ENCODE measurements around the gene COPG1.
"Not testable (repeated sequence)": the region's sequence is repeated elsewhere in the genome, so short reads cannot be mapped to it uniquely, and the experiment has no call there.

The COPG1 gene

GRCh38 chr3:129245141-129245540 lies 4.3 kb upstream of the COPG1 start:
- peak; percentile 45 for DNase-seq (ENCODE audit: low spot score)

- peak; percentile 91 for DNase-seq (ENCODE audit: low spot score)
Observed at GRCh38 chr3:129245641-129246306, 3.6 kb upstream of the COPG1 start.

- no peak for DNase-seq (ENCODE audit: low spot score)
Observed at GRCh38 chr3:129246636-129247035, 2.8 kb upstream of the COPG1 start.

DNA sequence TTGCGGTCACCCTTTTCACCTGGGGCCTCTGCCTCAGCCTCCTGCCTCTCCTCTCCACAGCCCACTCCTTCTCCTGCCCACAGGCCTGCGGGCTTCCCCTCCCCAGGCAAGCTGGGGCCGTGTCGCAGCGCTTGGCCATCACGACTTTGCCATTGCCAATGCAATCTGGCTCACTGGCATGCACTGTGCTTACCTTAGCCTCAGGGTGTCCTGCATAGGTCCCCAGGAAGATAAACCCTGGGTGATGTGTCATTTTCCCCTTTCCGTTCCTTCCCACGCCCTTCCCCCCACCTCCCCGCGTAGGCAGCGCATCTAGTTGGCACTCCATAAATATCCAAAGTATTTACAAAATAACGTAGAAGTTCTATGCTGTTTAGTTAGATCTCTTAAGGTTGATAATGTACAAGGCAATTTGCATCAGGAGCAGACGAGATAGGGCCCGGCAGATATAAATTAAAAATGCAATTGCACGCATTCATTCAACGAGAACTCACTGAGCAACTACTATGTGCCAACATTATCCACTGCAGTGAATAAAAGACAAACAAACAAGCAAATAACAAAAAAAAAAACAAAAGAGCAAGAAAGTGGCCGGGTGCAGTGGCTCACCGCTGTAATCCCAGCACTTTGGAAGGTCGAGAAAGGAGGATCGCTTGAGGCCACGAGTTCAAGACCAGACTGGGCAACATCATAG lies 973 bp upstream of the COPG1 start:
- DNase-seq (ENCODE audit: low spot score) = no peak

DNA sequence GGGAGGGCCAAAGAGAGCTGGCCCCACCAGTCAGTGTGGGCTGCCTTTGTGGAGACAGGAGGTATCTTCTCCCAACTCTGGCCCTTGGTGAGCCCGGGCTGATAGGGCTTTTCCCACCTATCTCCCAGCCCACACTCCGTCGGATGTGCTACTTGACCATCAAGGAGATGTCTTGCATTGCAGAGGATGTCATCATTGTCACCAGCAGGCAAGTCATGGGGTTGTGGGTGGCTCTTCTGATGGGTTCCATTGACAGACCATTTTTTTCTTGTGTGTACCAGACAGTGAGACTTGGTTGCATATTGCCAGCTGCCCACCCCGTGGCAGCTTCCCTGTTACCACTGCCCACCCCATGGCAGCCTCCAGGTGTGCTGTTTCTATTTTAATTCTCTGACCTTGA lies 3.3 kb downstream of the COPG1 start:
- DNase-seq (ENCODE audit: low spot score) = no peak

DNA sequence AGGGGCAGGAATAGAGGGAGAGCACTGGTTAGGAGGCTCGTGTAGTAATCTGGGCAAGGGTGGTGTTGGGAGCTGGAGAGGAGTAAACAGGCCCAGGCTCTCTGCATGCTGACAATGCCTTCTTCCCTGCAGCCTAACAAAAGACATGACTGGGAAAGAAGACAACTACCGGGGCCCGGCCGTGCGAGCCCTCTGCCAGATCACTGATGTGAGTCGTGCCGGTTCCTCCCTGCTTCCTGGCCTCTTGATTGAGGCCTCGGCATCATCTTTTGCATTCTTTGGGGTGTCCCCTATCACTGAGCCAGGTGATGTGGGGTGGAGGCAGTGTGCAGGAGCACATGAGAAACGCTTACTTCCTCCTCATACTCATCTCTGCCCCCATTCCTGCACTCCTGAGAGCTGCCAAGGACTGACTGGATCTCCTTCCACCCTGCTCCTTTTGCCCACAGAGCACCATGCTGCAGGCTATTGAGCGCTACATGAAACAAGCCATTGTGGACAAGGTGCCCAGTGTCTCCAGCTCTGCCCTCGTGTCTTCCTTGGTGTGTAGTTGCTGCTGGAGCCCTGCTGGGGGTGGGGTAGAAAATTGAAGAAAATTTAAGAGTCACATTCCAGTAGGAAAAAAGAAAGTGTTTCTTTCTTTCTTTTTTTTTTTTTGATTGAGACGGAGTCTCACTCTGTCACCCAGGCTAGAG lies 5.3 kb downstream of the COPG1 start:
- no peak for DNase-seq (ENCODE audit: low spot score)

GRCh38 chr3:129256270-129256669 lies 6.9 kb downstream of the COPG1 start:
- no peak for DNase-seq (ENCODE audit: low spot score)

DNA sequence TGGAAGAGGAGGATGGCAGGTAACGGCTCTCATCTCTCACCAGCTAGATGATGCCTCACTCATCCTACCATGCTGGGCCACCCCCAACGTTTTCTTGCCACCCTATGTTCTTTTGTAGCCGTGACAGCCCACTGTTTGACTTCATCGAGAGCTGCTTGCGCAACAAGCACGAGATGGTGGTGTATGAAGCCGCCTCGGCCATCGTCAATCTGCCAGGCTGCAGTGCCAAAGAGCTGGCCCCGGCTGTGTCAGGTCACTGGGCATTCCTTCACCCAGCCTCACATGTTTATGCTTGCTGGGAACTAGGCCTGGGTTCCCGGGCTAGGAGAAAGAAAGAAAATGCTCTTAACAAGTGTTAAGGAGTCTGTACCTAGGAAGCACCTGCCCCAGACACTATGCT lies 8.2 kb downstream of the COPG1 start:
- DNase-seq (ENCODE audit: low spot score) = no peak

GRCh38 chr3:129259612-129260477 lies 10.4 kb downstream of the COPG1 start:
- DNase-seq (ENCODE audit: low spot score) = no peak

DNA sequence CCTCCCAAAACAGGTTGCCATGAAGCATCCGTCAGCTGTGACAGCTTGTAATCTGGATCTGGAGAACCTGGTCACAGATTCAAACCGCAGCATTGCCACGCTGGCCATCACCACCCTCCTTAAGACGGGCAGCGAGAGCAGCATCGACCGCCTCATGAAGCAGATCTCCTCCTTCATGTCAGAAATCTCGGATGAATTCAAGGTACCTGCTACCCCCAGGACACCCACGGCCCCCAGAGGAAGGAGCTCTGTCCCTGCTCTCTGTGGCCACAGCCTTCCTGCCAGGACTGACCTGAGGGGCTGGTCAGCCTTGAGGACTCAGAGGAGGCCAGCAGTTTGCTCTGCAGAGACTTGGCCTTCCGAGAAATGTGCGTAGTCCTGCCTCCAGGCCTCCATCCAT lies 11.2 kb downstream of the COPG1 start:
- no peak for DNase-seq (ENCODE audit: low spot score)

GRCh38 chr3:129261894-129262293 lies 12.5 kb downstream of the COPG1 start:
- no peak for DNase-seq (ENCODE audit: low spot score)

- no peak for DNase-seq (ENCODE audit: low spot score)
Observed at GRCh38 chr3:129263161-129263910, 13.9 kb downstream of the COPG1 start.

DNA sequence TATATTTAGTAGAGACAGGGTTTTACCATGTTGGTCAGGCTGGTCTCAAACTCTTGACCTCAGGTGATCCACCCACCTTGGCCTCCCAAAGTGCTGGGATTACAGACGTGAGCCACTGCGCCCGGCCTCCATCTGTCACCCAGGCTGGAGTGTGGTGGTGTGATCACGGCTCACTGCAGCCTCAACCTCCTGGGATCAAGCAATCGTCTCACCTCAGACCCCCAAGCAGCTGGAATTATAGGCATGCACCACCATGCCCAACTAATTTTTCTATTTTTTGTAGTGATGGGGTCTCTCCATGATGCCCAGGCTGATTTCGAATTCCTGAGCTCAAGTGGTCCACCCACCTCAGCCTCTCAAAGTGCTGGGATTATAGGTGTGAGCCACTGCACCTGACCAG lies 15.6 kb downstream of the COPG1 start:
- not testable (repeated sequence) for DNase-seq (ENCODE audit: low spot score)

DNA sequence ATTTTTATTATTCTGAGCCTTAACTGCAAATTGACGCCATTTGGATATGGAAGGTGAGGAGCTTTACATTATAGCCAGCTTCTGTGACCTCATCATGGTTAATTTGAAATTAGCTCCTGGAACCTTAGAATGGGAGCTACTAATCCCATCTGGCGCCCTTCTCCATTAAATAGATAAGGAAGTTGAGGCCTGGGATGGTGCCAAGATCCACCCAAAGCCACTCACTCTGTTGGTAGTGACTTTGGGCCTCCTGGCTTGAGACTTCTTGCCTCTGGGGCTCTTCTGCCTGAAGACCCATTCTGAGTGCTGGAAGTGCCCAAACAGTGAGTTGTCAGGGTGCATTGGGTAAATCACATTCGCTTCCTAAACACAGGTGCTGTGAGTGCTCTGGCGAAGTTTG lies 17.2 kb downstream of the COPG1 start:
- no peak for DNase-seq (ENCODE audit: low spot score)

DNA sequence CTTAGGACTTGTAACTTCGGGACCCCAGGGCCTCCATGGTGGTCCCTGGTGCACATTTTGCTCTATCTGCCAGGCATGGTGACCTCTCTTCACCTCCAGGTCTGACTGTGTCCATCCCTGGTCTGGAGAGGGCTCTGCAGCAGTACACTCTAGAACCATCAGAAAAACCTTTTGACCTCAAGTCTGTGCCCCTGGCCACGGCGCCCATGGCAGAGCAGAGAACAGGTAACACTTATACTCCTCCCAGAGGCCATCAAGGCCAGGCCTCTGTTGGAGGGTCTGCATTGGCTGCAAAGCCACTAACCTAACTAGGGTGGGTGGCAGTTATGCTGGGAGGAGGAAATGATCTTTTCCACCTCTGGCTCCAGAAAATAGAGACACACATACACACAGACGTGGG lies 19.0 kb downstream of the COPG1 start:
- no peak for DNase-seq (ENCODE audit: low spot score)

GRCh38 chr3:129271674-129272073 lies 22.3 kb downstream of the COPG1 start:
- DNase-seq (ENCODE audit: low spot score) = no peak

GRCh38 chr3:129276385-129276784 lies 27.0 kb downstream of the COPG1 start:
- DNase-seq (ENCODE audit: low spot score) = no peak

GRCh38 chr3:129277829-129278271 lies 28.4 kb downstream of the COPG1 start:
- DNase-seq (ENCODE audit: low spot score) = no peak

DNA sequence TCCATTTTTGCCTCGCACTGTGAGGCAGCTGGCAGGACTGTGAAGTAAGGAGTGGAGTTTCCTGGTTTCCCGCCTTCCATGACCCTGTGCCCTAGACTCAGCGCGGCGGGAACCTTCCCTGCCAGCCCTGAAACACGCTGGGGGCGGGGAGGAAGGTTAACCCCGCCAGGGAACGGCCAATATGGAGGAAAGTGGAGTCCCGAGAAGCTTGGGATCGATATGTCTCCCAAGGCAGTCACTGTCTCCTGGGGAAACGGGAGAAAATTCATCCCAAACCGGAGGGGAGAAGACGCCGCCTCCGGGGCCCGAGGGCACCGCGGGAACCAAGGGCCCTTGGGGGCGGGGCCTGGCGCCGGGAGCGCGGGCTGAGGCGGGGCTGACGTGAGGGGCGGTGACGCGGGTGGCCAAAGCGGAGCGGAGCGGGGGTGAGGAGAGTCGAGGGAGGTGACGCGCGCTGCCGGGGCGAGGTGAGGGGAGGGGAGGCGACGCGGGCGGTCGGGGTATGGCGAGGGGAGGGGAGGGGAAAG lies 29.1 kb downstream of the COPG1 start, which contains the start of gene HMCES:
HMCES (plus strand) TSS at position 432 of the 527 bp plus-strand sequence. CDS start 863 bp downstream, outside the sequence.
- DNase-seq (ENCODE audit: low spot score) = peak; percentile 89

GRCh38 chr3:129278966-129279906 lies 29.8 kb downstream of the COPG1 start:
- peak; percentile 64 for DNase-seq (ENCODE audit: low spot score)

All from kidney tubule cell (primary cell).